ENCODE data around the gene GNRH2. TPM values are rescaled to one million over a fixed set of nuclear protein-coding genes. Genes with fewer than 3 reads are reported as not detected.

The GNRH2 gene
- total RNA-seq, 1 experiment from 2014 or later = 1.1 TPM

- Histone ChIP-seq H2BK5ac (ENCODE audit: insufficient read length, low read length) (no peak overlapping the region), H3K79me2 (ENCODE audit: insufficient read depth, low read length) (no peaks in the 10 kb centered on the region), H2BK20ac (ENCODE audit: low read depth, low read length, poor library complexity, severe bottlenecking) (no peak overlapping the region), H3K56ac (ENCODE audit: insufficient read length, low read depth, low read length) (no peak overlapping the region), H3K27me3 (ENCODE audit: insufficient read depth, low read length) (no peaks in the 10 kb centered on the region), H2AFZ (ENCODE audit: low read length) (no peak overlapping the region), H3K4me2 (ENCODE audit: insufficient read depth, insufficient read length, low read length) (no peak overlapping the region), H3K23ac (ENCODE audit: insufficient read length, low read depth, low read length) (no peak overlapping the region), H3K9me3 (ENCODE audit: control insufficient read depth, low read depth, low read length) (no peaks in the 10 kb centered on the region), H3K4ac (ENCODE audit: low read depth, low read length) (no peak overlapping the region), H2BK12ac (ENCODE audit: insufficient read length, low read depth, low read length) (no peak overlapping the region), H2AK5ac (ENCODE audit: insufficient read length, low read length) (no peak overlapping the region), H3K27ac (ENCODE audit: insufficient read length, low read depth, low read length) (no peak overlapping the region), H4K8ac (replicated peaks; ENCODE audit: insufficient read length, low read depth, low read length) (no peak overlapping the region), H3K4me1 (ENCODE audit: insufficient read depth, low read length) (no peaks in the 10 kb centered on the region), H3T11ph (ENCODE audit: low read length) (no peak overlapping the region), H3K79me1 (ENCODE audit: insufficient read depth, low read depth, low read length, poor library complexity, severe bottlenecking) (no peaks in the 10 kb centered on the region), H3K23me2 (ENCODE audit: insufficient read length, low read depth, low read length, poor library complexity, severe bottlenecking) (peaks cover 11% of the 10 kb centered on the region), H3K14ac (ENCODE audit: insufficient read depth, low read length) (no peak overlapping the region), H4K91ac (ENCODE audit: insufficient read length, low read depth, low read length) (no peak overlapping the region), H3K9ac (ENCODE audit: extremely low read depth, insufficient read length, low read length) (no peak overlapping the region), H4K20me1 (ENCODE audit: control insufficient read depth, insufficient read depth, insufficient read length) (no peaks in the 10 kb centered on the region), H2BK120ac (ENCODE audit: low read depth, low read length, poor library complexity, severe bottlenecking) (no peak overlapping the region), H3K18ac (ENCODE audit: insufficient read length, low read depth, low read length) (no peak overlapping the region), H2BK15ac (ENCODE audit: low read depth, low read length) (no peak overlapping the region), H4K5ac (ENCODE audit: insufficient read length, low read depth, low read length) (no peak overlapping the region)
- WGBS (ENCODE audit: extremely low coverage, insufficient read length, low lambda C conversion rate) = no CpG with 5 or more reads among the region's 1 CpG
- Mint-ChIP-seq H3K4me1 (peaks cover 0 to 9% of the 10 kb centered on the region in 2 experiments; a peak in 2 of 4 replicates), H3K36me3 (ENCODE audit: insufficient read depth in 1 of 3, low read depth in 3 of 3) (no peaks in the 10 kb centered on the region), H3K27ac (no peak overlapping the region), H3K4me3 (no peak overlapping the region), H3K9me3 (no peaks in the 10 kb centered on the region), H3K27me3 (ENCODE audit: low read depth) (peaks cover 23% of the 10 kb centered on the region)
- no peak for TF ChIP-seq CTCF (conservative IDR thresholded peaks at IDR 0.05)
- DNase-seq = no peak
These were observed 47.1 kb downstream of the GNRH2 start for GRCh38 chr20:3090565-3090964.

Data from H9 (cell line).